ENCODE data around the gene MUSTN1. TPM values are rescaled to one million over a fixed set of nuclear protein-coding genes. Genes with fewer than 3 reads are reported as not detected.
A peak's percentile ranks its signal among the peaks of the same experiment; 100 is the strongest.

The MUSTN1 gene
- polyA plus RNA-seq, 3 donors = 0.29 to 13.7 TPM; not detected in 1

DNA sequence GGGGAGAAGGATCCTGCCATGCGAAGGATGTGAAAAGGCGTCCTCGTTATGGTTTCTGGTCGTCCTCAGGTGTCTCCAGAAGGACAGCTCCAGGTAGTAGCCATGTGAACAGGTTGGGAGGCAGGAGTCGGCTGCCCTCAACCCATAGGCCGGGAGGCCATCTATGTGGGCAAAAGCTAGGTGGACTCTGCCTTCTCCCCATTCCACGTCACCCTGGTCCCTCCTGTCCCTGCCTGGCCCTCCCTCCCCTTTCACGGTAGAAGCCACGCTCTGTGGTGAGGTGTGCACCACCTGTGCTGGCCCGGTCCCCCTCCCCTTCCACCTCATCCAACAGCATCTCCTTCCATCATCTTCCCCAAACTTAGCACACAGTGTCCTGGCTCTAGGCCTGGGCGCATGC is 23.9 kb downstream of the MUSTN1 start:
- intact Hi-C loops (cut with micrococcal nuclease) = no loop called here
- no peaks in the 10 kb centered on the region for H3K36me3 Mint-ChIP-seq
- H3K27ac ChIP-seq (ENCODE audit: low read depth in 1 of 2, low read length in 2 of 2) = no peak overlapping the region

DNA sequence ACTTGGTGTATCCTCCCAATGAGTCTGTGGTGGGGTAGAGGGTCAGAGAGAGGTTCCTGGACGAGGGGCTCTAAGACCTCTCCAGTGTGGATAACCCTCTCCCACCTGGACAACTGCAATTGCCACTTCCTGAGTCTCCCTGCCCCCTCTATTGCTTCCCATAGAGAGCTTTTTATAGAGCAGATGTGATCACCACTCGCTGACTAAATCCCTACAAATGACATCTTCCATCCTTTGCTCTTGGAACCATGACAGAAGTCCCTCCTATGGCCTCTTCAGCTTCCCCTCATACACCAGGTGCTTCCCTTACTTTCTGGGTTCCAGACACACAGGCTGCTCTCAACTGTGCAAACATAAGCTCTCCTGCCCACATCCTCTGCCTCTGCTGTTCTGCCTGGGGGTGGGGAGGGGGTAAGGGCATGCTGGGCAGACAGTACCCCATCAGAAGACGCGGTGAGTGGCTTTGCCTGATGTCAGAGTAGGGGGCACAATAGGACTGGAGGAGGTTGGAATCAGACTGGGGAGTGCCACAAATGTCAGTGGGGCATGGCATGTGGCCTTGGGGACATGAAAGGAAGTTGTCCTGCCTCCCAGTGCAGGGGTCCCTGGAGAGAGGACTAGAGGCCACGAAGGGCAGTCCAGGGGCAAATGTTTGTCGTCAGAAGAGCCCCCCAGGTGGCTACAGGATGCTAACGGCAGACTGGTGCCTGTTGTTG is 25.0 kb downstream of the MUSTN1 start:
- Histone ChIP-seq H3K4me1 (ENCODE audit: control insufficient read depth in 1 of 2, insufficient read depth in 2 of 2, low read length in 2 of 2) (no peaks in the 10 kb centered on the region), H3K79me2 (ENCODE audit: insufficient read depth, low read length) (no peaks in the 10 kb centered on the region), H3K4me3 (replicated peaks in 1 of 3; ENCODE audit: low read depth in 2 of 3, low read length in 3 of 3) (no peak overlapping the region), H3K27me3 (ENCODE audit: control insufficient read depth in 2 of 2, insufficient read depth in 2 of 2, low read length in 2 of 2) (no peaks in the 10 kb centered on the region), H3K9ac (ENCODE audit: insufficient read depth, low read length, poor library complexity, severe bottlenecking) (no peak overlapping the region), H3K9me3 (replicated peaks in 1 of 2; ENCODE audit: control insufficient read depth in 1 of 2, insufficient read depth in 1 of 2, low read length in 2 of 2) (no peaks in the 10 kb centered on the region), H3K4me2 (replicated peaks; ENCODE audit: extremely low read depth, low read length, poor library complexity, severe bottlenecking) (no peak overlapping the region), H4K20me1 (ENCODE audit: insufficient read depth, low read length) (no peaks in the 10 kb centered on the region), H2AFZ (ENCODE audit: insufficient read depth, low read depth, low read length, poor library complexity, severe bottlenecking) (no peak overlapping the region), H3K27ac (ENCODE audit: low read depth in 1 of 2, low read length in 2 of 2) (no peak overlapping the region), H3K36me3 (replicated peaks in 1 of 2; ENCODE audit: control insufficient read depth in 1 of 2, insufficient read depth in 2 of 2, low read length in 2 of 2) (no peaks in the 10 kb centered on the region)
- 46% methylated on average over 6 of the region's 7 CpGs for WGBS (ENCODE audit: insufficient coverage)
- Mint-ChIP-seq H3K36me3 (no peaks in the 10 kb centered on the region), H3K9me3 (no peaks in the 10 kb centered on the region), H3K4me3 (no peak overlapping the region), H3K4me1 (peaks cover 5% of the 10 kb centered on the region), H3K27ac (no peak overlapping the region), H3K27me3 (ENCODE audit: low read depth in 3 of 3) (peaks cover 0 to 7% (median 2%) of the 10 kb centered on the region in 3 donors)
- intact Hi-C loops (cut with micrococcal nuclease) = no loop called here
- TF ChIP-seq, protein P1, sequence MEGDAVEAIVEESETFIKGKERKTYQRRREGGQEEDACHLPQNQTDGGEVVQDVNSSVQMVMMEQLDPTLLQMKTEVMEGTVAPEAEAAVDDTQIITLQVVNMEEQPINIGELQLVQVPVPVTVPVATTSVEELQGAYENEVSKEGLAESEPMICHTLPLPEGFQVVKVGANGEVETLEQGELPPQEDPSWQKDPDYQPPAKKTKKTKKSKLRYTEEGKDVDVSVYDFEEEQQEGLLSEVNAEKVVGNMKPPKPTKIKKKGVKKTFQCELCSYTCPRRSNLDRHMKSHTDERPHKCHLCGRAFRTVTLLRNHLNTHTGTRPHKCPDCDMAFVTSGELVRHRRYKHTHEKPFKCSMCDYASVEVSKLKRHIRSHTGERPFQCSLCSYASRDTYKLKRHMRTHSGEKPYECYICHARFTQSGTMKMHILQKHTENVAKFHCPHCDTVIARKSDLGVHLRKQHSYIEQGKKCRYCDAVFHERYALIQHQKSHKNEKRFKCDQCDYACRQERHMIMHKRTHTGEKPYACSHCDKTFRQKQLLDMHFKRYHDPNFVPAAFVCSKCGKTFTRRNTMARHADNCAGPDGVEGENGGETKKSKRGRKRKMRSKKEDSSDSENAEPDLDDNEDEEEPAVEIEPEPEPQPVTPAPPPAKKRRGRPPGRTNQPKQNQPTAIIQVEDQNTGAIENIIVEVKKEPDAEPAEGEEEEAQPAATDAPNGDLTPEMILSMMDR (IDR thresholded peaks at IDR 0.05) = no peak
- DNase-seq = no peak

More for the DNA sequence above, 23.9 kb downstream of the MUSTN1 start:
- Mint-ChIP-seq H3K4me3 (no peak overlapping the region), H3K27me3 (ENCODE audit: low read depth in 3 of 3) (peaks cover 0 to 7% (median 2%) of the 10 kb centered on the region in 3 donors), H3K4me1 (peaks cover 5% of the 10 kb centered on the region), H3K27ac (peak overlapping the region in 1 of 7 donors; percentile 60), H3K9me3 (no peaks in the 10 kb centered on the region)
- Histone ChIP-seq H4K20me1 (ENCODE audit: insufficient read depth, low read length) (no peaks in the 10 kb centered on the region), H3K9ac (ENCODE audit: insufficient read depth, low read length, poor library complexity, severe bottlenecking) (no peak overlapping the region), H2AFZ (ENCODE audit: insufficient read depth, low read depth, low read length, poor library complexity, severe bottlenecking) (no peak overlapping the region), H3K4me3 (replicated peaks in 1 of 3; ENCODE audit: low read depth in 2 of 3, low read length in 3 of 3) (no peak overlapping the region), H3K4me2 (replicated peaks; ENCODE audit: extremely low read depth, low read length, poor library complexity, severe bottlenecking) (no peak overlapping the region), H3K79me2 (ENCODE audit: insufficient read depth, low read length) (no peaks in the 10 kb centered on the region), H3K9me3 (replicated peaks in 1 of 2; ENCODE audit: control insufficient read depth in 1 of 2, insufficient read depth in 1 of 2, low read length in 2 of 2) (no peaks in the 10 kb centered on the region), H3K4me1 (ENCODE audit: control insufficient read depth in 1 of 2, insufficient read depth in 2 of 2, low read length in 2 of 2) (no peaks in the 10 kb centered on the region), H3K36me3 (replicated peaks in 1 of 2; ENCODE audit: control insufficient read depth in 1 of 2, insufficient read depth in 2 of 2, low read length in 2 of 2) (no peaks in the 10 kb centered on the region), H3K27me3 (ENCODE audit: control insufficient read depth in 2 of 2, insufficient read depth in 2 of 2, low read length in 2 of 2) (no peaks in the 10 kb centered on the region)
- no peak for DNase-seq
- TF ChIP-seq, protein P1 (IDR thresholded peaks at IDR 0.05) = no peak
- WGBS (ENCODE audit: insufficient coverage) = 85% methylated on average over 6 of the region's 11 CpGs

Data from CD14-positive monocyte (primary cell).